OCI-LY3 (cell line): ENCODE measurements around the gene KDM5B.

Experiments
- H2AFZ ChIP-seq: fragments of 200-600, 300-600 bp; shearing (Covaris generic); 2 replicates; pipeline ENCODE4 v1.6.0; 2014; ENCODE audit warnings: antibody characterized with exemption, low read depth, low read length
- H3K27ac ChIP-seq: fragments of 200-600, 300-600 bp; sonication (generic); 2 replicates; pipeline ENCODE4 v1.5.1; 2014; ENCODE audit warnings: mild to moderate bottlenecking, low read length, moderate library complexity, mixed read lengths
- H3K27me3 ChIP-seq: fragments of 200-600, 300-600 bp; sonication (generic); 2 replicates; pipeline ENCODE4 v1.6.1; 2014; ENCODE audit warnings: low read depth, low read length, mixed read lengths
- H3K36me3 ChIP-seq: fragments of 200-600, 300-600 bp; sonication (generic); replicated peaks from 2 replicates; pipeline ENCODE3; 2014; ENCODE audit warnings: low read depth, low read length, mixed read lengths
- H3K4me1 ChIP-seq: fragments of 300-600, 200-600 bp; sonication (generic); 2 replicates; pipeline ENCODE4 v1.6.1; 2014; ENCODE audit warnings: low read length, mixed read lengths
- H3K4me2 ChIP-seq: fragments of 200-600, 300-600 bp; sonication (generic); 2 replicates; pipeline ENCODE4 v1.6.1; 2014; ENCODE audit warnings: low read length, mixed read lengths
- H3K4me3 ChIP-seq: fragments of 300-600, 200-600 bp; sonication (generic); 2 replicates; pipeline ENCODE4 v1.5.1; 2014; ENCODE audit warnings: antibody characterized with exemption, mild to moderate bottlenecking, low read length, moderate library complexity
- H3K79me2 ChIP-seq: fragments of 300-600, 200-600 bp; shearing (Covaris generic); 2 replicates; pipeline ENCODE4 v1.6.1; 2014; ENCODE audit warnings: mild to moderate bottlenecking, low read length, mixed read lengths
- H3K9ac ChIP-seq: fragments of 300-600, 200-600 bp; shearing (Covaris generic); 2 replicates; pipeline ENCODE4 v1.6.0; 2014; ENCODE audit warnings: mild to moderate bottlenecking, low read length, moderate library complexity
- H3K9me3 ChIP-seq: fragments of 200-600, 300-600 bp; shearing (Covaris generic); 2 replicates; pipeline ENCODE4 v1.6.1; 2014; ENCODE audit warnings: low read length, mixed read lengths; ENCODE audit not compliant: insufficient read depth
- H4K20me1 ChIP-seq: fragments of 200-600, 300-600 bp; sonication (generic); 2 replicates; pipeline ENCODE4 v1.6.1; 2016; ENCODE audit warnings: low read length, mixed read lengths; ENCODE audit not compliant: insufficient read depth
- CTCF ChIP-seq: fragments of 200-600, 300-600 bp; sonication (generic); IDR thresholded peaks from 2 replicates; pipeline ENCODE4 v1.5.1; 2014; ENCODE audit warnings: antibody characterized with exemption, low read length, low read depth
- EZH2phosphoT487 ChIP-seq: fragments of 200-600 bp; shearing (Covaris generic); IDR thresholded peaks from 2 replicates; pipeline ENCODE4 v1.6.1; 2018; ENCODE audit warnings: antibody characterized with exemption, mixed run types, low read depth

Gene KDM5B

GRCh38 chr1:202698276-202698675 lies 109.9 kb downstream of the KDM5B start:
- H3K4me2 ChIP-seq = no peak overlapping the region
- no peaks in the 10 kb centered on the region for H3K4me1 ChIP-seq
- H2AFZ ChIP-seq = no peak overlapping the region
- H3K27ac ChIP-seq = no peak overlapping the region
- no peak overlapping the region for H3K9ac ChIP-seq
- peaks cover 19% of the 10 kb centered on the region for H4K20me1 ChIP-seq
- H3K27me3 ChIP-seq = peaks cover 76% of the 10 kb centered on the region
- TF ChIP-seq EZH2phosphoT487 = no peak
- TF ChIP-seq CTCF = no peak
- H3K4me3 ChIP-seq = no peak overlapping the region
- no peaks in the 10 kb centered on the region for H3K9me3 ChIP-seq
- H3K36me3 ChIP-seq = no peaks in the 10 kb centered on the region
- no peaks in the 10 kb centered on the region for H3K79me2 ChIP-seq

GRCh38 chr1:202697038-202697437 lies 111.2 kb downstream of the KDM5B start:
- Histone ChIP-seq H3K79me2 (no peaks in the 10 kb centered on the region), H3K4me2 (no peak overlapping the region), H3K27ac (no peak overlapping the region), H3K4me1 (no peaks in the 10 kb centered on the region), H3K9me3 (no peaks in the 10 kb centered on the region), H3K27me3 (peaks cover 72% of the 10 kb centered on the region), H3K4me3 (no peak overlapping the region), H4K20me1 (peaks cover 26% of the 10 kb centered on the region), H2AFZ (no peak overlapping the region), H3K36me3 (no peaks in the 10 kb centered on the region), H3K9ac (no peak overlapping the region)
- TF ChIP-seq CTCF = no peak
- no peak for TF ChIP-seq EZH2phosphoT487

- no peak for TF ChIP-seq EZH2phosphoT487
- H3K9ac ChIP-seq = no peak overlapping the region
- H3K79me2 ChIP-seq = no peaks in the 10 kb centered on the region
- H3K27me3 ChIP-seq = peaks cover 66% of the 10 kb centered on the region
- H3K9me3 ChIP-seq = no peaks in the 10 kb centered on the region
- H3K4me1 ChIP-seq = no peaks in the 10 kb centered on the region
- H3K4me2 ChIP-seq = no peak overlapping the region
- H3K4me3 ChIP-seq = no peak overlapping the region
- no peaks in the 10 kb centered on the region for H3K36me3 ChIP-seq
- H4K20me1 ChIP-seq = peaks cover 31% of the 10 kb centered on the region
- H3K27ac ChIP-seq = no peak overlapping the region
- H2AFZ ChIP-seq = no peak overlapping the region
Measured at GRCh38 chr1:202694314-202694713, 113.9 kb downstream of the KDM5B start.

DNA sequence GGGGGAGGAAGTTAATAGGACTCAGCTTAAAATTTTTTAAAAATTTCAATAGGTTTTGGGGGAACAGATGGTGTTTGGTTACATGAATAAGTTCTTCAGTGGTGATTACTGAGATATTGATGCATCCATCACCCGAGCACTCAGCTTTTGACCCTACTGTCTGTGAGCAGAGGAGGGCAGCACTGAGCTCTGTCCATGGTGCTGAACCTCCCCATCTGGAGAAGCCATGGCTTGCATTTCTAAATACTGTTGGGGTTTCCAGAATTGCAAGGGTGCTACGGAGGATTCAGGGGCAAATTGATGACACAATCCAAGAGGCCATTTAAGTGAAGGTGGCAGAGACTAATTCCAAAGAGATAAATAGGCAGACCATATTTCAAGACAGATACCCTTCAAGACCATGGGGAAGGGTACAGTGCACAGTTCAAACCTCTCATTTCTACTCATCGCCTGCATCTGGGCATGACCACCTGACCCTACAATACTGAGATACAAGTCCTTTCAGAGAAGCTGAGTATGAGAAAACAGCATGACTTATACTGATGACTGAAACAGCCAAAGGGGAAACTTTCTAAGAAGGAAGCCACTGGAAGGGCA lies 115.2 kb downstream of the KDM5B start:
- Histone ChIP-seq H3K27me3 (peaks cover 73% of the 10 kb centered on the region), H3K4me1 (no peaks in the 10 kb centered on the region), H3K79me2 (no peaks in the 10 kb centered on the region), H3K36me3 (no peaks in the 10 kb centered on the region), H3K4me3 (no peak overlapping the region), H4K20me1 (peaks cover 38% of the 10 kb centered on the region), H2AFZ (no peak overlapping the region), H3K9ac (no peak overlapping the region), H3K9me3 (no peaks in the 10 kb centered on the region), H3K4me2 (no peak overlapping the region), H3K27ac (no peak overlapping the region)
- TF ChIP-seq EZH2phosphoT487 (no peak), CTCF (peak; percentile 37)

DNA sequence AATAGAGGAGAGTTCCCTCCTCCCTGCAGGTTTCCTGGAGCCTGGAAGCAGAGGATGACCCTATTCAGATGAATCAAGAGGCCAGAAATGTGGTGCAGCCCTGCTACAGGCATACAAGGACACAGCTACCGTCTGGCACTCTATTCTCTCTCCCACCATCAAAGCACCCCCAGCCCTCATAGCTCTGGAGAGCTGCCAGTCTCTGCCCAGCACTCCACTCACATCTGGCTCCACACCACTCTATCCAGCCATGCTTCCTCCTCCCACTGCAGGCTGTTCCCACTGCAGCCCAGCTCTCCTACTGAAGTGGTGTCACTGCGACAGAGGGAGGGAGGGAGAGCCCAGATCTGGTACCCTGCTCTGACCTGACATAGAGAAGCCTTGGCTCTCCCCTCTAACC lies 116.4 kb downstream of the KDM5B start:
- H4K20me1 ChIP-seq = peaks cover 41% of the 10 kb centered on the region
- peaks cover 72% of the 10 kb centered on the region for H3K27me3 ChIP-seq
- H3K4me2 ChIP-seq = no peak overlapping the region
- no peak overlapping the region for H3K9ac ChIP-seq
- H2AFZ ChIP-seq = no peak overlapping the region
- H3K9me3 ChIP-seq = no peaks in the 10 kb centered on the region
- H3K79me2 ChIP-seq = no peaks in the 10 kb centered on the region
- H3K4me1 ChIP-seq = no peaks in the 10 kb centered on the region
- no peak overlapping the region for H3K27ac ChIP-seq
- no peaks in the 10 kb centered on the region for H3K36me3 ChIP-seq
- TF ChIP-seq EZH2phosphoT487 (no peak), CTCF (no peak)
- H3K4me3 ChIP-seq = no peak overlapping the region
